GM23248 (cell line): Measurements from ENCODE around the gene MEF2A.

Experiments
- EZH2 ChIP-seq: fragments of 200-600 bp; sonication (generic); IDR thresholded peaks from 2 replicates; pipeline ENCODE4 v1.6.1; 2018; ENCODE audit warnings: antibody characterized with exemption, mild to moderate bottlenecking; ENCODE audit not compliant: insufficient read depth, poor library complexity, severe bottlenecking
- EZH2phosphoT487 ChIP-seq: fragments of 200-600 bp; sonication (generic); IDR thresholded peaks from 2 replicates; pipeline ENCODE4 v1.6.1; 2018; ENCODE audit warnings: antibody characterized with exemption, moderate library complexity, mild to moderate bottlenecking, low read depth; ENCODE audit not compliant: insufficient read depth

DNA sequence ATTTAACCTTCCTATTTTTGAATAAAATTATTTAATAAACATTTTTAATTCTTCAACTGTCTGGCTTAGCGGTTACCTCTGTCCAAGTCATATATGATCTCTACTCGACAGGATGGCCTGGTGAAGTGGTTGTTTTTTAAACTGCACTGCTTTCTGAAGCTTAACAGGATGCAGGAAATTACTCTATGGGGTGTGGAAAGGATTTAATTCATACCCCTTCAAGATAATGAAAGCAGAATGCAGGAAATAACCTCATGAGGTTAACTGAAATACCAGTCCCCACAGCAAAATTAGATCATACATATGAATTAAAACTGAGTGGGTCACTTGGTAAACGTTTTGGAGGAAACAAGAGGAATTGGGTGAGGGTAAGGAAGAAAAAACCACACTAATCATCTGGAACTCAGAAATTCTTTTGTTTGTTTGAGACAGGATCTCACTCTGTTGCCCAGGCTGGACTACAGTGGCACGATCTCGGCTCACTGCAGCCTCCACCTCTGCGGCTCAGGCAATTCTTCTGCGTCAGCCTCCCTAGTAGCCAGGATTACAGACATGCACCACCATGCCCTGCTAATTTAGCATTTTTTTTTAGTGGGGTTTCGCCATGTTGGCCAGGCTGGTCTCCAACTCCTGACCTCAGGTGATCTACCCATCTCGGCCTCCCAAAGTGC is 117.4 kb downstream of the MEF2A start:
- TF ChIP-seq EZH2 (no peak), EZH2phosphoT487 (no peak)
